ENCODE results near the gene RNASEH2A.
"Not testable (repeated sequence)": the region's sequence is repeated elsewhere in the genome, so short reads cannot be mapped to it uniquely, and the experiment has no call there.

RNASEH2A gene

DNA sequence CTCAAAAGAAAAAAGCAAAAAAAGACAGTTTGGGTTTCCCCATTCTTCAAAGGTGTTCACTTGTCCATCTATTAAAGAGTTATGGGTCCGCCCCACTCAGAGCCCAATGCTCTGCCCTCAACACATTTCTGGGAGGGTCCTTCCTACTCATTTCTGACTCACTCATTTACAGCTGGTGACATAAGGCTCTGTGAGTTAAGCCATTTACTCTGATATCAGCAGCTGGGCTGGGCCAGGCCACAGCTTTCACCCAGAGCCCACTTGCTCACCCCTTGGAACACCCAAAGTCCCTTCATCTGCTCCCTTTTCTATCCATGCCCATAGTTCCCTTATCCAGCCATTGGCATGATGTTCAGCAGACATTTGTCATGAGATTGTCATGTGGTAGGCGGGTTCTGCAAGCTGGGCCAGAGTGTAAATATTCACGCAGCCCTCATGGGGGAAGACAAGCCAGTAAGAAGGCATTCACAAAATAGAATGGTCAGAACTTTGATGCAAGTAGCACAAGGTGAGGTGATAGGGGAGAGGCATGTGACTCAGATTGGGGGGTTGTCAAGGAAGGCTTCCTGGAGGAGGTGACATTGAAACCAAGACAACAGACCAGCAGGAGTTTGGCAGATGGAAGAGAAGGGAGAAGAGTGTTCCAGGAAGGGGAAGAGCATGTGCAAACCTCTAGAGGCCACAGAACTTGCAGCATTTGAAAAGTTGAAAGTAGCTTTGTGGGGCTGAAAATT is 37.8 kb downstream of the RNASEH2A start:
- no peak overlapping the region for H3K27ac ChIP-seq (ENCODE audit: low read depth, low read length, severe bottlenecking)
- H3K9me3 ChIP-seq (ENCODE audit: control insufficient read depth, low read length) = no peaks in the 10 kb centered on the region
- no peaks in the 10 kb centered on the region for H3K4me1 ChIP-seq (ENCODE audit: control insufficient read depth, insufficient read depth, low read length, poor library complexity, severe bottlenecking)
- no peaks in the 10 kb centered on the region for H3K36me3 ChIP-seq (ENCODE audit: control insufficient read depth, insufficient read depth, low read length)
- H3K4me3 ChIP-seq (ENCODE audit: extremely low read depth, insufficient read depth, low read length, poor library complexity, severe bottlenecking) = no peak overlapping the region
- WGBS, 2 experiments (ENCODE audit: insufficient coverage in 2 of 2) = 96% methylated on average over 3 of the region's 3 CpGs

DNA sequence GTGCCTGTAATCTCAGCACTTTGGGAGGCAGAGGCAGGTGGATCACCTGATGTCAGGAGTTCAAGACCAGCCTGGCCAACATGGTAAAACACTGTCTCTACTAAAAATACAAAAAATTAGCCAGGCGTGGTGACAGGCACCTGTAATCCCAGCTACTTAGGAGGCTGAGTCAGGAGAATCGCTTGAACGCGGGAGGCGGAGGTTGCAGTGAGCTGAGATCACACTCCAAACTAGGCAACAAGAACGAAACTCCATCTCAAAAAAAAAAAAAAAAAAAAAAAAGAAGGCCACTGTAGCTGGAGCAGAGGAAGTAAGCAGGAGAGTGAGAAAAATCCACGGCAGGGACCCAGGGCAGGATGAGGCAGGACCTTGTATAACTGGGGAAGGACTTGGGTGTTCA is 40.2 kb downstream of the RNASEH2A start:
- WGBS, 2 experiments (ENCODE audit: insufficient coverage in 2 of 2) = 93 to 100% methylated on average over 2 of the region's 7 CpGs
- not testable (repeated sequence) for H3K36me3 ChIP-seq (ENCODE audit: control insufficient read depth, insufficient read depth, low read length)

DNA sequence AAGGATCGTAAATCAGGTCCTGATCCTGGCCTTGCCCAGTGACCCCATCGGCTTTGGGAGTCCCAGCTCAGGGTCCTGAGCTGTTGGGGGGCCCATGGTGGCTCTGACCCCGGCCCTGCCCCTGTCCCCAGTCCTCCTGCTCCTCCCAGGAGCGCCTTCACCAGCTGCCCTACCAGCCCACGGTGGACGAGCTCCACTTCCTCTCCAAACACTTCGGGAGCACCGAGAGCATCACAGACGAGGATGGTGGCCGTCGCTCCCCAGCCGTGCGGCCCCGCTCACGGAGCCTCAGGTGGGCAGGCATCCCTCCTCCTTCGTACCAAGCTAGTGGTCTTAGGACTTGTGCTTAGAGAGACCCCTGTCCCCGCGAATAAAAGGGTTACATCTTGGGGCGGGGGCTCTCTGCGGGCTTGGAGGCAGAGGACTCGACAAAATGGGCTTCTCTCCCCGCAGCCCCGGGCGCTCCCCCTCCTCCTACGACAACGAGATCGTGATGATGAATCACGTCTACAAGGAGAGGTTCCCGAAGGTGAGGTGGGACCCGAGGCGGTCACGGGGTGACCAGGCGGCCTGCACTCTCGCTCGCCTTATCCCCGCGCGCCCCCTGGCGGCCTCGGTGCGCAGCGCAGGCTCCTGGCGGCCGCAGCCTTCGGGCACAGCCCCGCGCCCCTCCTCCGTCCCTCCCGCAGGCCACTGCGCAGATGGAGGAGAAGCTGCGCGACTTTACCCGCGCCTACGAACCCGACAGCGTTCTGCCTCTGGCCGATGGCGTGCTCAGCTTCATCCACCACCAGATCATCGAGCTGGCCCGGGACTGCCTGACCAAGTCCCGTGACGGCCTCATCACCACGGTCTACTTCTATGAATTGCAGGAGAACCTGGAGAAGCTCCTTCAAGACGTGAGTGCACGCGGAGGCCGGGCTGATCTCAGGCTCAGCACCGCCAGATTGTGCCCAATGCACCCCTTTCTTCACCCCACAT is 41.1 kb downstream of the RNASEH2A start:
- no peak overlapping the region for H3K4me3 ChIP-seq (ENCODE audit: extremely low read depth, insufficient read depth, low read length, poor library complexity, severe bottlenecking)
- no peaks in the 10 kb centered on the region for H3K9me3 ChIP-seq (ENCODE audit: control insufficient read depth, low read length)
- WGBS, 2 experiments (ENCODE audit: insufficient coverage in 2 of 2) = 30 to 39% methylated on average over 59 to 61 of the region's 69 CpGs
- H3K36me3 ChIP-seq (ENCODE audit: control insufficient read depth, insufficient read depth, low read length) = no peaks in the 10 kb centered on the region
- no peak overlapping the region for H3K27ac ChIP-seq (ENCODE audit: low read depth, low read length, severe bottlenecking)
- no peaks in the 10 kb centered on the region for H3K4me1 ChIP-seq (ENCODE audit: control insufficient read depth, insufficient read depth, low read length, poor library complexity, severe bottlenecking)

More for the DNA sequence above, 40.2 kb downstream of the RNASEH2A start:
- not testable (repeated sequence) for H3K4me3 ChIP-seq (ENCODE audit: extremely low read depth, insufficient read depth, low read length, poor library complexity, severe bottlenecking); H3K27ac ChIP-seq (ENCODE audit: low read depth, low read length, severe bottlenecking); H3K4me1 ChIP-seq (ENCODE audit: control insufficient read depth, insufficient read depth, low read length, poor library complexity, severe bottlenecking); H3K9me3 ChIP-seq (ENCODE audit: control insufficient read depth, low read length)

DNA sequence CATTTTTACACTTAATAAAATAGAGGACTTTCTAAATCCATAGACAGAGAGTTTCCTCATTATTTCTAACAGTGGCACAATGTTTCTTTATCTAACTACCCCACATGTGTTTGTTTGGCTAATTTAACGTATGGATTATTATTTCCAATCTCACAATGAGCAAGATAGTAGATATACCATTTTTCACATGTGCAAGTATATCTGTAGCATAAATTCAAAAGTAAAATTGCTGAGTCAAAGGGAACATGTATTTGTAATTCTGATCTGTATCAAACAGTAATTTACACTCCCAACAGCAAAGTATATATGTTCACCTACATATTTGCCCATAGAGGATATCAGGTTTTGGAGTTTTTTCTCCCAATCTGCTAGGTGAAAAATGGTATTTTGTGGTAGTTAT is 50.3 kb downstream of the RNASEH2A start:
- Histone ChIP-seq H3K27ac (ENCODE audit: low read depth, low read length, severe bottlenecking) (no peak overlapping the region), H3K4me1 (ENCODE audit: control insufficient read depth, insufficient read depth, low read length, poor library complexity, severe bottlenecking) (no peaks in the 10 kb centered on the region), H3K4me3 (ENCODE audit: extremely low read depth, insufficient read depth, low read length, poor library complexity, severe bottlenecking) (no peak overlapping the region), H3K9me3 (ENCODE audit: control insufficient read depth, low read length) (no peaks in the 10 kb centered on the region), H3K36me3 (ENCODE audit: control insufficient read depth, insufficient read depth, low read length) (no peaks in the 10 kb centered on the region)
- no CpG with 5 or more reads among the region's 1 CpG for WGBS, 2 experiments (ENCODE audit: insufficient coverage in 2 of 2)

DNA sequence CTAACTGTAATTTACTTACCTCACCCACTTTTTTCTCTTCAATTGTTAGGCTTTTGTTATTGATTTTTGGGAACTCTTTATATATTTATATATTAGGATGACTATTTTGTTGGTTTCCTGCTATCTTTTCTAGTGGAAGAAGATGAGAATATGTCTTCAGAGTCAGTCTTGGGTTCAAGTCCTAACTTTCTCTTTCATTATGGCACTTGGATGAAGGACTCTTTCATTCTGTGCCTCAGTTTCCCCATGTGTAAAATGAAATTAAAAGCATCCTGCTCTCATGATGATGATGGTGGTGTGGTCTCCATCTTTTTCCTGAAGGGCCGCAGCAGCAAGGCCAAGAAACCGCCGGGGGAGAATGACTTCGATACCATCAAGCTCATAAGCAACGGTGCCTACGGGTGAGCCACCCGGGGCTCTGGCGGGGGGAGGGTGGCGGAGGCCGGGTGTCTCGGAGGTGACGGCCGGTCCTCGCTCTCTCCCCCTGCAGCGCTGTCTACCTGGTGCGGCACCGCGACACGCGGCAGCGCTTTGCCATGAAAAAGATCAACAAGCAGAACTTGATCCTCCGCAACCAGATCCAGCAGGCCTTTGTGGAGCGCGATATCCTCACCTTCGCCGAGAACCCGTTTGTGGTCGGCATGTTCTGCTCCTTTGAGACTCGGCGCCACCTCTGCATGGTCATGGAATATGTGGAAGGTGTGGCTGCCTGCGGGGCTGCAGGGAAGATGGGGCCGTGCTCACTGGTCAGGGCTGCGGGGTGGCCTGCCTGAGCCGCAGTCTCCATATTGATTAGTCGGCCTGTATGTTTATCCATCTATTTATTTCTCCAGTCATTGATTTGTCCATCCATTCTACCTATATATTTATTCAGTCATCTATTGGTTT is 51.9 kb downstream of the RNASEH2A start:
- Histone ChIP-seq H3K4me3 (ENCODE audit: extremely low read depth, insufficient read depth, low read length, poor library complexity, severe bottlenecking) (no peak overlapping the region), H3K36me3 (ENCODE audit: control insufficient read depth, insufficient read depth, low read length) (no peaks in the 10 kb centered on the region), H3K9me3 (ENCODE audit: control insufficient read depth, low read length) (no peaks in the 10 kb centered on the region), H3K27ac (ENCODE audit: low read depth, low read length, severe bottlenecking) (no peak overlapping the region), H3K4me1 (ENCODE audit: control insufficient read depth, insufficient read depth, low read length, poor library complexity, severe bottlenecking) (no peaks in the 10 kb centered on the region)
- 92 to 97% methylated on average over 28 to 31 of the region's 35 CpGs for WGBS, 2 experiments (ENCODE audit: insufficient coverage in 2 of 2)

DNA sequence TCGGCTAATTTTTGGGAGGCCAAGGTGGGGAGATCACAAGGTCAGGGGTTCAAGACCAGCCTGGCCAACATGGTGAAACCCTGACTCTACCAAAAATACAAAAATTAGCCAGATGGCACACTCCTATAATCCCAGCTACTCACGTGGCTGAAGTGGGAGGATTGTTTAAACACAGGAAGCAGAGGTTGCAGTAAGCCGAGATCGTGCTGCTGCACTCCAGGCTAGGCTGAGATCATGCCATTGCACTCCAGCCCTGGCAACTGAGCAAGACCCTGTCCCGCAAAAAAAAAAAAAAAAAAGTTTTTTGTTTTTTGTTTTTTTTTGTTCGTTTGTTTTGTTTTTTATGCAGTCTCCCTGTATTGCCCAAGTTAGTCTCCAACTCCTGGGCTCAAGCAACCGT is 53.2 kb downstream of the RNASEH2A start:
- Histone ChIP-seq H3K36me3 (ENCODE audit: control insufficient read depth, insufficient read depth, low read length) (no peaks in the 10 kb centered on the region), H3K4me3 (ENCODE audit: extremely low read depth, insufficient read depth, low read length, poor library complexity, severe bottlenecking) (no peak overlapping the region), H3K4me1 (ENCODE audit: control insufficient read depth, insufficient read depth, low read length, poor library complexity, severe bottlenecking) (no peaks in the 10 kb centered on the region), H3K9me3 (ENCODE audit: control insufficient read depth, low read length) (no peaks in the 10 kb centered on the region), H3K27ac (ENCODE audit: low read depth, low read length, severe bottlenecking) (no peak overlapping the region)
- 95 to 100% methylated on average over 5 of the region's 7 CpGs for WGBS, 2 experiments (ENCODE audit: insufficient coverage in 2 of 2)

Data from mesodermal cell (in vitro differentiated cells).